HG03196 (cell line): ENCODE results near the gene MAGOH.

ENCODE experiments used
- ATAC-seq: cut with Tn5 transposase; IDR thresholded peaks from one replicate; pipeline ENCODE4 v1.9.1; 2021; ENCODE audit not compliant: unreplicated experiment

MAGOH gene

GRCh38 chr1:53271446-53272090 is 33.2 kb upstream of the MAGOH start:
- ATAC-seq = no peak

- ATAC-seq = no peak
Measured at GRCh38 chr1:53270873-53271272, 32.6 kb upstream of the MAGOH start.

GRCh38 chr1:53270107-53270506 is 31.8 kb upstream of the MAGOH start:
- no peak for ATAC-seq

GRCh38 chr1:53267761-53268160 is 29.4 kb upstream of the MAGOH start:
- no peak for ATAC-seq

- no peak for ATAC-seq
Measured at GRCh38 chr1:53266038-53266437, 27.7 kb upstream of the MAGOH start.

GRCh38 chr1:53265581-53265980 is 27.3 kb upstream of the MAGOH start:
- no peak for ATAC-seq

- ATAC-seq = no peak
Measured at GRCh38 chr1:53264048-53264447, 25.7 kb upstream of the MAGOH start.

GRCh38 chr1:53262000-53262399 is 23.7 kb upstream of the MAGOH start:
- ATAC-seq = no peak

- ATAC-seq = no peak
Measured at GRCh38 chr1:53260631-53261247, 22.4 kb upstream of the MAGOH start.

GRCh38 chr1:53259932-53260331 is 21.6 kb upstream of the MAGOH start:
- ATAC-seq = no peak

- ATAC-seq = no peak
Measured at GRCh38 chr1:53258216-53258615, 19.9 kb upstream of the MAGOH start.

GRCh38 chr1:53257454-53258081 is 19.2 kb upstream of the MAGOH start:
- ATAC-seq = no peak

- ATAC-seq = no peak
Measured at GRCh38 chr1:53256511-53257453, 18.5 kb upstream of the MAGOH start.

GRCh38 chr1:53255031-53255430 is 16.7 kb upstream of the MAGOH start:
- no peak for ATAC-seq

- no peak for ATAC-seq
Measured at GRCh38 chr1:53254011-53254640, 15.8 kb upstream of the MAGOH start.

GRCh38 chr1:53250325-53250724 is 12.0 kb upstream of the MAGOH start:
- ATAC-seq = no peak

GRCh38 chr1:53249706-53250105 is 11.4 kb upstream of the MAGOH start:
- ATAC-seq = no peak

- no peak for ATAC-seq
Measured at GRCh38 chr1:53246261-53247134, 8.2 kb upstream of the MAGOH start.

GRCh38 chr1:53244141-53244540 is 5.8 kb upstream of the MAGOH start:
- ATAC-seq = no peak

- no peak for ATAC-seq
Measured at GRCh38 chr1:53242381-53242780, 4.1 kb upstream of the MAGOH start.
